Ishikawa (cell line): Measurements from ENCODE around the gene GAS7.

ENCODE experiments used
- CEBPB ChIP-seq: IDR thresholded peaks from 2 replicates; pipeline ENCODE4 v1.6.1; 2012
- CREB1 ChIP-seq: IDR thresholded peaks from 2 replicates; pipeline ENCODE4 v1.6.1; 2012; ENCODE audit warnings: low read depth
- EGR1 ChIP-seq: IDR thresholded peaks from 2 replicates; pipeline ENCODE4 v1.6.1; 2012
- EP300 ChIP-seq: IDR thresholded peaks from 2 replicates; pipeline ENCODE4 v1.6.1; 2012; ENCODE audit warnings: borderline replicate concordance
- FOXM1 ChIP-seq: IDR thresholded peaks from 2 replicates; pipeline ENCODE4 v1.6.1; 2012; ENCODE audit warnings: low read depth, borderline replicate concordance
- MAX ChIP-seq: IDR thresholded peaks from 2 replicates; pipeline ENCODE4 v1.6.1; 2012
- NFIC ChIP-seq: IDR thresholded peaks from 2 replicates; pipeline ENCODE4 v1.6.1; 2012
- RAD21 ChIP-seq: IDR thresholded peaks from 2 replicates; pipeline ENCODE4 v1.6.1; 2012; ENCODE audit warnings: low read depth
- REST ChIP-seq: IDR thresholded peaks from 2 replicates; pipeline ENCODE4 v1.6.1; 2012; ENCODE audit warnings: low read depth, mild to moderate bottlenecking
- TAF1 ChIP-seq: IDR thresholded peaks from 2 replicates; pipeline ENCODE4 v1.6.1; 2012; ENCODE audit warnings: low read depth, mild to moderate bottlenecking
- TCF12 ChIP-seq: IDR thresholded peaks from 2 replicates; pipeline ENCODE4 v1.6.1; 2012; ENCODE audit warnings: low read depth
- TEAD4 ChIP-seq: IDR thresholded peaks from 2 replicates; pipeline ENCODE4 v1.6.1; 2012
- USF1 ChIP-seq: IDR thresholded peaks from 2 replicates; pipeline ENCODE4 v1.6.1; 2012
- YY1 ChIP-seq: IDR thresholded peaks from 2 replicates; pipeline ENCODE4 v1.6.1; 2012; ENCODE audit warnings: low read depth
- ZBTB7A ChIP-seq: IDR thresholded peaks from 2 replicates; pipeline ENCODE4 v1.6.1; 2012; ENCODE audit warnings: low read depth

Gene GAS7

GRCh38 chr17:10208604-10209193 lies 10.3 kb upstream of the GAS7 start:
- no peak for TF ChIP-seq TAF1
- TF ChIP-seq ZBTB7A, result no peak
- TF ChIP-seq CEBPB, result no peak
- TF ChIP-seq RAD21, result no peak
- no peak for TF ChIP-seq USF1
- no peak for TF ChIP-seq EP300
- TF ChIP-seq TEAD4, result no peak
- TF ChIP-seq EGR1, result no peak
- TF ChIP-seq REST, result no peak

GRCh38 chr17:10207153-10207552 lies 8.7 kb upstream of the GAS7 start:
- TF ChIP-seq EGR1, result no peak
- TF ChIP-seq YY1, result no peak
- no peak for TF ChIP-seq TCF12
- no peak for TF ChIP-seq RAD21
- TF ChIP-seq ZBTB7A, result no peak
- no peak for TF ChIP-seq TEAD4
- no peak for TF ChIP-seq FOXM1
- no peak for TF ChIP-seq CREB1
- TF ChIP-seq TAF1, result no peak
- TF ChIP-seq REST, result no peak
- TF ChIP-seq MAX, result no peak
- no peak for TF ChIP-seq CEBPB

GRCh38 chr17:10205549-10206185 lies 7.3 kb upstream of the GAS7 start:
- TF ChIP-seq RAD21, result no peak
- TF ChIP-seq REST, result no peak
- no peak for TF ChIP-seq ZBTB7A
- no peak for TF ChIP-seq TCF12
- TF ChIP-seq TAF1, result no peak
- TF ChIP-seq EGR1, result no peak
- no peak for TF ChIP-seq USF1
- no peak for TF ChIP-seq EP300
- TF ChIP-seq FOXM1, result no peak
- TF ChIP-seq CREB1, result no peak
- TF ChIP-seq MAX, result no peak
- no peak for TF ChIP-seq YY1
- no peak for TF ChIP-seq NFIC
- no peak for TF ChIP-seq CEBPB
- TF ChIP-seq TEAD4, result no peak

GRCh38 chr17:10201680-10202079 lies 3.3 kb upstream of the GAS7 start:
- TF ChIP-seq MAX, result no peak
- no peak for TF ChIP-seq TCF12
- no peak for TF ChIP-seq NFIC
- no peak for TF ChIP-seq CEBPB
- no peak for TF ChIP-seq FOXM1
- TF ChIP-seq REST, result no peak
- TF ChIP-seq USF1, result no peak
- TF ChIP-seq CREB1, result no peak
- TF ChIP-seq EP300, result no peak
- TF ChIP-seq ZBTB7A, result no peak
- no peak for TF ChIP-seq TEAD4
- TF ChIP-seq YY1, result no peak
- no peak for TF ChIP-seq TAF1
- no peak for TF ChIP-seq EGR1
